Natural killer cell (primary cell): Measurements from ENCODE around the gene ANKRD53. TPM values are rescaled to one million over a fixed set of nuclear protein-coding genes. Genes with fewer than 3 reads are reported as not detected.

Experiments used
- ATAC-seq, 3 donors: fragments of 150-1000 bp in 2 of 3; fragments of 200-7000 bp in 1 of 3; cut with Tn5 transposase; 1 replicate in 1 of 3; 2 replicates in 2 of 3; pipeline ENCODE4 v1.10.0; 2021; ENCODE audit warnings: mild to moderate bottlenecking in 2 of 3, moderate library complexity in 2 of 3
- DNase-seq, 2 donors: peaks; one replicate each; pipeline versions ENCODE4 v3.0.0 to v3.0.0-alpha.2; 2013 to 2021; ENCODE audit warnings: mixed read lengths in 1 of 2
- H3K27ac ChIP-seq: one replicate; pipeline ENCODE4 v1.5.1; 2013; ENCODE audit warnings: mild to moderate bottlenecking, low read length
- H3K27me3 ChIP-seq: one replicate; pipeline ENCODE4 v1.6.1; 2013; ENCODE audit warnings: low read length; ENCODE audit not compliant: control insufficient read depth, insufficient read depth
- H3K36me3 ChIP-seq: one replicate; pipeline ENCODE4 v1.6.1; 2013; ENCODE audit warnings: low read length; ENCODE audit not compliant: control insufficient read depth, insufficient read depth
- H3K4me1 ChIP-seq: one replicate; pipeline ENCODE4 v1.6.1; 2013; ENCODE audit warnings: low read length; ENCODE audit not compliant: control insufficient read depth, insufficient read depth
- H3K4me3 ChIP-seq: one replicate; pipeline ENCODE4 v1.5.1; 2013; ENCODE audit warnings: low read length
- H3K9me3 ChIP-seq: one replicate; pipeline ENCODE4 v1.6.1; 2013; ENCODE audit warnings: low read length; ENCODE audit not compliant: control insufficient read depth, insufficient read depth
- H3K27ac Mint-ChIP-seq, 2 donors: one replicate each; pipeline ENCODE4 v1.8.0; 2022; ENCODE audit warnings: mild to moderate bottlenecking in 2 of 2, mixed read lengths in 2 of 2, moderate library complexity in 1 of 2
- H3K27me3 Mint-ChIP-seq, 2 donors: one replicate each; pipeline ENCODE4 v1.8.0; 2022; ENCODE audit warnings: low read depth in 2 of 2, mixed read lengths in 2 of 2
- H3K36me3 Mint-ChIP-seq: one replicate; pipeline ENCODE4 v1.8.0; 2022; ENCODE audit warnings: mixed read lengths
- H3K4me1 Mint-ChIP-seq, 2 donors: one replicate each; pipeline ENCODE4 v1.8.0; 2022; ENCODE audit warnings: mixed read lengths in 2 of 2
- H3K4me3 Mint-ChIP-seq: one replicate; pipeline ENCODE4 v1.8.0; 2022; ENCODE audit warnings: mild to moderate bottlenecking, moderate library complexity, mixed read lengths
- H3K9me3 Mint-ChIP-seq, 2 donors: one replicate each; pipeline ENCODE4 v1.8.0; 2022; ENCODE audit warnings: mixed read lengths in 2 of 2
- CTCF ChIP-seq: fragments of 200-600 bp; IDR thresholded peaks from one replicate; pipeline ENCODE4 v1.8.0; 2022; ENCODE audit warnings: antibody characterized with exemption
- WGBS: methylation state at CpG from one replicate; pipeline ENCODE4 v1.1.7; 2013; ENCODE audit warnings: missing lambda C conversion rate; ENCODE audit not compliant: insufficient coverage; 5-methylcytosine and 5-hydroxymethylcytosine counted together
- intact Hi-C: fragments of 100-400 bp; cut with micrococcal nuclease; formaldehyde crosslinking; loops from one replicate; pipeline ENCODE4 v1.14.2; 2022
- total RNA-seq, 4 donors: library from RNA; stranded (reverse); fragments of 120-200 nt in 1 of 4; gene quantifications; one replicate each; pipeline versions ENCODE4 v1.2.3 to v1.2.4, GENCODE V29; 2013 to 2022

Gene ANKRD53
- 1 to 10 TPM; 2.2 to 3.1 (median 2.5) TPM for total RNA-seq
- total RNA-seq (2013): 0.25 TPM

- intact Hi-C loops: no loop called here
- H3K36me3 Mint-ChIP-seq: no peaks in the 10 kb centered on the region
- peak within 1 kb of the TSS; percentile 90 to 94 for H3K27ac Mint-ChIP-seq
- Histone ChIP-seq H3K27me3 (no peaks in the 10 kb centered on the region), H3K27ac (peak within 1 kb of the TSS; percentile 84), H3K4me3 (peak within 1 kb of the TSS; percentile 73), H3K4me1 (peaks cover 23% of the 10 kb centered on the region), H3K9me3 (no peaks in the 10 kb centered on the region), H3K36me3 (no peaks in the 10 kb centered on the region)
- WGBS: 9% methylated on average over 67 of the region's 67 CpGs
- peak; percentile 33 to 36 for DNase-seq
- peaks cover 21 to 22% of the 10 kb centered on the region in 2 donors for H3K4me1 Mint-ChIP-seq
- H3K4me3 Mint-ChIP-seq: peak within 1 kb of the TSS; percentile 92
- ATAC-seq: peak; percentile 14 to 42 (median 33)
- no peaks in the 10 kb centered on the region for H3K9me3 Mint-ChIP-seq
- TF ChIP-seq CTCF: no peak
- H3K27me3 Mint-ChIP-seq: peaks cover 0 to 3% of the 10 kb centered on the region in 2 donors
These were observed at the start of gene ANKRD53 for GRCh38 chr2:70978341-70979179. Gene ANKRD53 (plus strand): TSS chr2:70978630. CDS start chr2:70978646, 16 bp downstream.

GRCh38 chr2:70930371-70931329 is 47.8 kb upstream of the ANKRD53 start:
- H3K27ac ChIP-seq: no peak overlapping the region
- ATAC-seq: no peak
- no peaks in the 10 kb centered on the region for H3K4me1 ChIP-seq
- H3K27me3 ChIP-seq: no peaks in the 10 kb centered on the region
- 74% methylated on average over 4 of the region's 4 CpGs for WGBS
- Mint-ChIP-seq H3K4me1 (no peaks in the 10 kb centered on the region), H3K36me3 (no peaks in the 10 kb centered on the region), H3K27ac (no peak overlapping the region), H3K4me3 (no peak overlapping the region), H3K27me3 (peaks cover 11 to 17% of the 10 kb centered on the region in 2 donors), H3K9me3 (no peaks in the 10 kb centered on the region)
- intact Hi-C loops: no loop called here
- DNase-seq: no peak
- TF ChIP-seq CTCF: no peak
- no peak overlapping the region for H3K4me3 ChIP-seq
- H3K36me3 ChIP-seq: no peaks in the 10 kb centered on the region
- no peaks in the 10 kb centered on the region for H3K9me3 ChIP-seq

GRCh38 chr2:70931376-70932000 is 46.9 kb upstream of the ANKRD53 start:
- DNase-seq (no peak), ATAC-seq (no peak)
- H3K4me3 Mint-ChIP-seq: no peak overlapping the region
- Histone ChIP-seq H3K36me3 (no peaks in the 10 kb centered on the region), H3K9me3 (no peaks in the 10 kb centered on the region), H3K4me1 (no peaks in the 10 kb centered on the region), H3K4me3 (no peak overlapping the region), H3K27me3 (no peaks in the 10 kb centered on the region), H3K27ac (no peak overlapping the region)
- no peaks in the 10 kb centered on the region for H3K36me3 Mint-ChIP-seq
- H3K9me3 Mint-ChIP-seq: no peaks in the 10 kb centered on the region
- WGBS: 82% methylated on average over 9 of the region's 9 CpGs
- H3K27me3 Mint-ChIP-seq: peaks cover 11 to 17% of the 10 kb centered on the region in 2 donors
- no peak for TF ChIP-seq CTCF
- intact Hi-C loops: no loop called here
- H3K4me1 Mint-ChIP-seq: no peaks in the 10 kb centered on the region
- H3K27ac Mint-ChIP-seq: no peak overlapping the region
